ENCODE measurements around the gene TP53BP1. TPM values are rescaled to one million over a fixed set of nuclear protein-coding genes. Genes with fewer than 3 reads are reported as not detected.

TP53BP1 gene
- total RNA-seq, 2 donors from 2014 or later = 23.2 to 31.5 TPM

DNA sequence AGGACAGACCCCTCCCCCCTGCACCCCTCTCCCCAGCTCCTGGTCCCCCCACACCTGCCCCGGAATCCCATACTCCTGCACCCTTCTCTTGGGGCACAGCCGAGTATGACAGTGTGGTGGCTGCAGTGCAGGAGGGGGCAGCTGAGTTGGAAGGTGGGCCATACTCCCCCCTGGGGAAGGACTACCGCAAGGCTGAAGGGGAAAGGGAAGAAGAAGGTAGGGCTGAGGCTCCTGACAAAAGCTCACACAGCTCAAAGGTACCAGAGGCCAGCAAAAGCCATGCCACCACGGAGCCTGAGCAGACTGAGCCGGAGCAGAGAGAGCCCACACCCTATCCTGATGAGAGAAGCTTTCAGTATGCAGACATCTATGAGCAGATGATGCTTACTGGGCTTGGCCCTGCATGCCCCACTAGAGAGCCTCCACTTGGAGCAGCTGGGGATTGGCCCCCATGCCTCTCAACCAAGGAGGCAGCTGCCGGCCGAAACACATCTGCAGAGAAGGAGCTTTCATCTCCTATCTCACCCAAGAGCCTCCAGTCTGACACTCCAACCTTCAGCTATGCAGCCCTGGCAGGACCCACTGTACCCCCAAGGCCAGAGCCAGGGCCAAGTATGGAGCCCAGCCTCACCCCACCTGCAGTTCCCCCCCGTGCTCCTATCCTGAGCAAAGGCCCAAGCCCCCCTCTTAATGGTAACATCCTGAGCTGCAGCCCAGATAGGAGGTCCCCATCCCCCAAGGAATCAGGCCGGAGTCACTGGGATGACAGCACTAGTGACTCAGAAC is 34.3 kb upstream of the TP53BP1 start:
- DNase-seq (ENCODE audit: low spot score) (no peak), ATAC-seq (ENCODE audit: insufficient number of reproducible peaks, low FRiP score, low read depth) (no peak)
- Histone ChIP-seq H3K36me3 (peaks cover 24% of the 10 kb centered on the region), H3K4me3 (no peak overlapping the region), H3K27me3 (replicated peaks; ENCODE audit: insufficient read depth) (no peaks in the 10 kb centered on the region), H3K9me3 (peaks cover 15% of the 10 kb centered on the region), H3K27ac (no peak overlapping the region), H3K4me1 (ENCODE audit: control insufficient read depth in 1 of 2, low read depth in 2 of 2) (peaks cover 0 to 5% of the 10 kb centered on the region in 2 donors)
- TF ChIP-seq, protein P1, sequence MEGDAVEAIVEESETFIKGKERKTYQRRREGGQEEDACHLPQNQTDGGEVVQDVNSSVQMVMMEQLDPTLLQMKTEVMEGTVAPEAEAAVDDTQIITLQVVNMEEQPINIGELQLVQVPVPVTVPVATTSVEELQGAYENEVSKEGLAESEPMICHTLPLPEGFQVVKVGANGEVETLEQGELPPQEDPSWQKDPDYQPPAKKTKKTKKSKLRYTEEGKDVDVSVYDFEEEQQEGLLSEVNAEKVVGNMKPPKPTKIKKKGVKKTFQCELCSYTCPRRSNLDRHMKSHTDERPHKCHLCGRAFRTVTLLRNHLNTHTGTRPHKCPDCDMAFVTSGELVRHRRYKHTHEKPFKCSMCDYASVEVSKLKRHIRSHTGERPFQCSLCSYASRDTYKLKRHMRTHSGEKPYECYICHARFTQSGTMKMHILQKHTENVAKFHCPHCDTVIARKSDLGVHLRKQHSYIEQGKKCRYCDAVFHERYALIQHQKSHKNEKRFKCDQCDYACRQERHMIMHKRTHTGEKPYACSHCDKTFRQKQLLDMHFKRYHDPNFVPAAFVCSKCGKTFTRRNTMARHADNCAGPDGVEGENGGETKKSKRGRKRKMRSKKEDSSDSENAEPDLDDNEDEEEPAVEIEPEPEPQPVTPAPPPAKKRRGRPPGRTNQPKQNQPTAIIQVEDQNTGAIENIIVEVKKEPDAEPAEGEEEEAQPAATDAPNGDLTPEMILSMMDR (IDR thresholded peaks at IDR 0.05) = no peak

DNA sequence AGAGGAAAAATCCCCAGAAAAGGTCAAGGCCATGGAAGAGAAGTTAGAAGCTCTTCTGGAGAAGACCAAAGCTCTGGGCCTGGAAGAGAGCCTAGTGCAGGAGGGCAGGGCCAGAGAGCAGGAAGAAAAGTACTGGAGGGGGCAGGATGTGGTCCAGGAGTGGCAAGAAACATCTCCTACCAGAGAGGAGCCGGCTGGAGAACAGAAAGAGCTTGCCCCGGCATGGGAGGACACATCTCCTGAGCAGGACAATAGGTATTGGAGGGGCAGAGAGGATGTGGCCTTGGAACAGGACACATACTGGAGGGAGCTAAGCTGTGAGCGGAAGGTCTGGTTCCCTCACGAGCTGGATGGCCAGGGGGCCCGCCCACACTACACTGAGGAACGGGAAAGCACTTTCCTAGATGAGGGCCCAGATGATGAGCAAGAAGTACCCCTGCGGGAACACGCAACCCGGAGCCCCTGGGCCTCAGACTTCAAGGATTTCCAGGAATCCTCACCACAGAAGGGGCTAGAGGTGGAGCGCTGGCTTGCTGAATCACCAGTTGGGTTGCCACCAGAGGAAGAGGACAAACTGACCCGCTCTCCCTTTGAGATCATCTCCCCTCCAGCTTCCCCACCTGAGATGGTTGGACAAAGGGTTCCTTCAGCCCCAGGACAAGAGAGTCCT is 33.4 kb upstream of the TP53BP1 start:
- Histone ChIP-seq H3K27ac (no peak overlapping the region), H3K36me3 (peaks cover 32% of the 10 kb centered on the region), H3K27me3 (replicated peaks; ENCODE audit: insufficient read depth) (no peaks in the 10 kb centered on the region), H3K4me3 (no peak overlapping the region), H3K4me1 (ENCODE audit: control insufficient read depth in 1 of 2, low read depth in 2 of 2) (peaks cover 0 to 5% of the 10 kb centered on the region in 2 donors), H3K9me3 (peaks cover 15% of the 10 kb centered on the region)
- no peak for DNase-seq (ENCODE audit: low spot score)
- TF ChIP-seq, protein P1 (IDR thresholded peaks at IDR 0.05) = no peak
- no peak for ATAC-seq (ENCODE audit: insufficient number of reproducible peaks, low FRiP score, low read depth)

DNA sequence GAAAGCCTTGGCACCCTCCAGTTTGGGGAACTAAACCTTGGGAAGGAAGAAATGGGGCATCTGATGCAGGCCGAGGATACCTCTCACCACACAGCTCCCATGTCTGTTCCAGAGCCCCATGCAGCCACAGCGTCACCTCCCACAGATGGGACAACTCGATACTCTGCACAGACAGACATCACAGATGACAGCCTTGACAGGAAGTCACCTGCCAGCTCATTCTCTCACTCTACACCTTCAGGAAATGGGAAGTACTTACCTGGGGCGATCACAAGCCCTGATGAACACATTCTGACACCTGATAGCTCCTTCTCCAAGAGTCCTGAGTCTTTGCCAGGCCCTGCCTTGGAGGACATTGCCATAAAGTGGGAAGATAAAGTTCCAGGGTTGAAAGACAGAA is 32.2 kb upstream of the TP53BP1 start:
- H3K36me3 ChIP-seq = peaks cover 42% of the 10 kb centered on the region

DNA sequence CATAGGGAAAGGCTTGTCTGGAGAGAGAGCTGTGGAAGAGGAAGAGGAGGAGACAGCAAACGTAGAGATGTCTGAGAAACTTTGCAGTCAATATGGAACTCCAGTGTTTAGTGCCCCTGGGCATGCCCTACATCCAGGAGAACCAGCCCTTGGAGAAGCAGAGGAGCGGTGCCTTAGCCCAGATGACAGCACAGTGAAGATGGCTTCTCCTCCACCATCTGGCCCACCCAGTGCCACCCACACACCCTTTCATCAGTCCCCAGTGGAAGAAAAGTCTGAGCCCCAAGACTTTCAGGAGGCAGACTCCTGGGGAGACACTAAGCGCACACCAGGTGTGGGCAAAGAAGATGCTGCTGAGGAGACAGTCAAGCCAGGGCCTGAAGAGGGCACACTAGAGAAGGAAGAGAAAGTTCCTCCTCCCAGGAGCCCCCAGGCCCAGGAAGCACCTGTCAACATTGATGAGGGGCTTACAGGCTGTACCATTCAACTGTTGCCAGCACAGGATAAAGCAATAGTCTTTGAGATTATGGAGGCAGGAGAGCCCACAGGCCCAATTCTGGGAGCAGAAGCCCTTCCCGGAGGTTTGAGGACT is 31.4 kb upstream of the TP53BP1 start:
- TF ChIP-seq, protein P1 (IDR thresholded peaks at IDR 0.05) = no peak
- Histone ChIP-seq H3K27me3 (replicated peaks; ENCODE audit: insufficient read depth) (no peaks in the 10 kb centered on the region), H3K4me1 (ENCODE audit: control insufficient read depth in 1 of 2, low read depth in 2 of 2) (peaks cover 0 to under 1% of the 10 kb centered on the region in 2 donors), H3K9me3 (peaks cover 15% of the 10 kb centered on the region), H3K4me3 (no peak overlapping the region), H3K36me3 (peaks cover 42% of the 10 kb centered on the region), H3K27ac (no peak overlapping the region)
- ATAC-seq (ENCODE audit: insufficient number of reproducible peaks, low FRiP score, low read depth) (no peak), DNase-seq (ENCODE audit: low spot score) (no peak)

More for the DNA sequence above, 32.2 kb upstream of the TP53BP1 start:
- Histone ChIP-seq H3K4me1 (ENCODE audit: control insufficient read depth in 1 of 2, low read depth in 2 of 2) (no peaks in the 10 kb centered on the region), H3K4me3 (no peak overlapping the region), H3K27ac (no peak overlapping the region), H3K27me3 (replicated peaks; ENCODE audit: insufficient read depth) (no peaks in the 10 kb centered on the region), H3K9me3 (peaks cover 15% of the 10 kb centered on the region)
- TF ChIP-seq, protein P1 (IDR thresholded peaks at IDR 0.05) = no peak
- DNase-seq (ENCODE audit: low spot score) = no peak
- no peak for ATAC-seq (ENCODE audit: insufficient number of reproducible peaks, low FRiP score, low read depth)

DNA sequence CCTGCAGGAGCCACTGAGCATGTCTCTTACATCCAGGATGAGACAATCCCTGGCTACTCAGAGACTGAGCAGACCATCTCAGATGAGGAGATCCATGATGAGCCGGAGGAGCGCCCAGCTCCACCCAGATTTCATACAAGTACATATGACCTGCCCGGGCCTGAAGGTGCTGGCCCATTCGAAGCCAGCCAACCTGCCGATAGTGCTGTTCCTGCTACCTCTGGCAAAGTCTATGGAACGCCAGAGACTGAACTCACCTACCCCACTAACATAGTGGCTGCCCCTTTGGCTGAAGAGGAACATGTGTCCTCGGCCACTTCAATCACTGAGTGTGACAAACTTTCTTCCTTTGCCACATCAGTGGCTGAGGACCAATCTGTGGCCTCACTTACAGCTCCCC is 30.7 kb upstream of the TP53BP1 start:
- Histone ChIP-seq H3K4me1 (ENCODE audit: control insufficient read depth in 1 of 2, low read depth in 2 of 2) (peaks cover 0 to 8% of the 10 kb centered on the region in 2 donors), H3K27ac (no peak overlapping the region), H3K27me3 (replicated peaks; ENCODE audit: insufficient read depth) (no peaks in the 10 kb centered on the region), H3K36me3 (peaks cover 42% of the 10 kb centered on the region), H3K4me3 (no peak overlapping the region), H3K9me3 (peaks cover 15% of the 10 kb centered on the region)
- no peak for ATAC-seq (ENCODE audit: insufficient number of reproducible peaks, low FRiP score, low read depth)
- DNase-seq (ENCODE audit: low spot score) = no peak
- TF ChIP-seq, protein P1 (IDR thresholded peaks at IDR 0.05) = no peak

Measured in thoracic aorta (tissue), 2 donors.